Transverse colon (tissue), 4 donors: ENCODE data around the gene CACNA1G. TPM values are rescaled to one million over a fixed set of nuclear protein-coding genes. Genes with fewer than 3 reads are reported as not detected.

Source experiments
- DNase-seq: peaks from one replicate; pipeline ENCODE4 v3.0.0-alpha.2; 2019
- H3K27ac ChIP-seq, 4 donors: fragments of 200-600 bp; sonication (generic); 2 replicates each; pipeline ENCODE4 v1.5.1; 2016 to 2018; ENCODE audit warnings: inconsistent platforms in 4 of 4
- H3K27me3 ChIP-seq: fragments of 200-600 bp; sonication (generic); 2 replicates; pipeline ENCODE4 v1.5.1; 2017; ENCODE audit warnings: inconsistent platforms
- H3K36me3 ChIP-seq, 4 donors: fragments of 200-600 bp; sonication (generic); 2 replicates each; pipeline ENCODE4 v1.5.1; 2017 to 2019; ENCODE audit warnings: inconsistent platforms in 4 of 4
- H3K4me1 ChIP-seq, 4 donors: fragments of 200-600 bp; sonication (generic); 2 replicates each; pipeline ENCODE4 v1.5.1; 2017 to 2020; ENCODE audit warnings: inconsistent platforms in 4 of 4
- H3K4me3 ChIP-seq, 4 donors: fragments of 200-600 bp; sonication (generic); 1 replicate in 1 of 4; 2 replicates in 3 of 4; pipeline versions ENCODE4 v1.5.1 to v1.6.1; 2017 to 2019; ENCODE audit warnings: inconsistent platforms in 4 of 4
- H3K9me3 ChIP-seq, 2 donors: fragments of 200-600 bp; sonication (generic); 2 replicates each; pipeline ENCODE4 v1.5.1; 2017 to 2019; ENCODE audit warnings: inconsistent platforms in 2 of 2
- CTCF ChIP-seq, 5 experiments: fragments of 200-600 bp in 3 of 5; fragments of 450-650 bp in 2 of 5; sonication (generic) in 3 of 5; IDR thresholded peaks; 1 replicate in 2 of 5; 2 replicates in 3 of 5; pipeline ENCODE4 v1.5.1; 2016 to 2017; ENCODE audit warnings: antibody characterized with exemption in 5 of 5, inconsistent platforms in 3 of 5, mild to moderate bottlenecking in 2 of 5, moderate library complexity in 1 of 5
- EP300 ChIP-seq: sonication (generic); formaldehyde crosslinking; IDR thresholded peaks from one replicate; pipeline ENCODE4 v1.6.1; 2017; ENCODE audit warnings: antibody characterized with exemption, low read depth
- POLR2A ChIP-seq: fragments of 450-650 bp; IDR thresholded peaks from one replicate; pipeline ENCODE4 v1.6.1; 2016; ENCODE audit warnings: antibody characterized with exemption, mild to moderate bottlenecking, moderate library complexity
- POLR2AphosphoS5 ChIP-seq, 3 donors: sonication (generic); formaldehyde crosslinking; IDR thresholded peaks; one replicate each; pipeline ENCODE4 v1.6.1; 2016; ENCODE audit warnings: antibody characterized with exemption in 3 of 3
- WGBS, 2 donors: methylation state at CpG; one replicate each; pipeline ENCODE4 v1.1.5; 2018; ENCODE audit warnings: low coverage in 1 of 2; 5-methylcytosine and 5-hydroxymethylcytosine counted together
- in situ Hi-C, 4 donors: fragments of 200-750 bp; cut with MboI; loops; one replicate each; pipeline versions ENCODE4 v1.15.0 to v1.15.1; 2017; ENCODE audit warnings: low sequenced_read_pairs in 3 of 4, low pct_ligation_motif_present in 1 of 4, low pct_unique_long_range_greater_than_20kb in 1 of 4
- intact Hi-C: fragments of 100-400 bp; cut with DNase I; formaldehyde crosslinking; loops from one replicate; pipeline ENCODE4 v1.15.1; 2023; ENCODE audit warnings: low total_unique reads
- total RNA-seq, 4 donors: library from RNA; depleted of rRNA; stranded (reverse); fragments of >200 nt; gene quantifications; one replicate each; pipeline ENCODE4 v1.1.0, GENCODE V29; 2016

CACNA1G gene
- total RNA-seq, 4 donors from 2014 or later, result 0.14 TPM; not detected in 3

GRCh38 chr17:50519141-50519834 is 41.2 kb upstream of the CACNA1G start:
- intact Hi-C loops, result no loop called here

GRCh38 chr17:50520483-50520882 is 40.0 kb upstream of the CACNA1G start:
- TF ChIP-seq POLR2AphosphoS5 (IDR thresholded peaks at IDR 0.05), result no peak
- no peak for TF ChIP-seq CTCF (IDR thresholded peaks at IDR 0.05)
- TF ChIP-seq EP300, result no peak
- no peak for TF ChIP-seq POLR2A
- WGBS, 2 donors, result 73 to 83% methylated on average over 1 to 2 of the region's 2 CpGs
- intact Hi-C loops (no loop called here), in situ Hi-C loops (no loop called here)
- H3K27me3 ChIP-seq, result no peaks in the 10 kb centered on the region
- H3K4me3 ChIP-seq, result no peak overlapping the region
- no peak overlapping the region for H3K27ac ChIP-seq
- no peaks in the 10 kb centered on the region for H3K9me3 ChIP-seq
- H3K4me1 ChIP-seq, result peaks cover 0 to 16% (median 0%) of the 10 kb centered on the region in 4 donors
- no peaks in the 10 kb centered on the region for H3K36me3 ChIP-seq
- DNase-seq, result no peak

More at GRCh38 chr17:50519141-50519834, 41.2 kb upstream of the CACNA1G start:
- no peak for DNase-seq
- no peak for TF ChIP-seq POLR2A
- TF ChIP-seq POLR2AphosphoS5 (IDR thresholded peaks at IDR 0.05), result no peak
- no peak for TF ChIP-seq EP300
- no peak for TF ChIP-seq CTCF (IDR thresholded peaks at IDR 0.05)
- Histone ChIP-seq H3K27ac (peak overlapping the region in 2 of 4 donors; percentile 14 to 22), H3K27me3 (no peaks in the 10 kb centered on the region), H3K4me3 (no peak overlapping the region), H3K36me3 (no peaks in the 10 kb centered on the region), H3K9me3 (no peaks in the 10 kb centered on the region), H3K4me1 (peaks cover 0 to 18% (median 0%) of the 10 kb centered on the region in 4 donors)
- 84 to 91% methylated on average over 5 to 8 of the region's 8 CpGs for WGBS, 2 donors
- in situ Hi-C loops, result no loop called here

DNA sequence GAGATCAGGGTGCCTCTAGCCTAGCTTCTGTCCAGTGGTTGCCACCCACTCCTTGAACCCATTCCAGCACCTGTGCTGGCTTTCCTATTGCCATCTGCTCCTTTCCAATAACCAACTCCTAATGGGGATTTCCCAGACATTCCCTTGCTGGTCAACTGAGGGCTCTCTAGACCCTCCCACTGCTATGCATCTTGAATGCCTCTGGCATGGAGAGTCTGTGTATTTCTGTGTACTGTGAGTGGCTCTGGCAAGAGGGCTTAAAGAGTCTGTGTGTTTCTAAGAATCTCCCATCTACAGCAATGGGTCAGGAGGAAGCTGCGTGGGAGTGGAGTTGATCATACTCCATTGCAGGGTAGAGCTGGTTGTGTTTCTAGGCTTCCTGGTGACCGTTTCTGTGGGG is 39.0 kb upstream of the CACNA1G start:
- H3K27ac ChIP-seq, result no peak overlapping the region
- in situ Hi-C loops, result no loop called here
- H3K9me3 ChIP-seq, result no peaks in the 10 kb centered on the region
- intact Hi-C loops, result no loop called here
- H3K36me3 ChIP-seq, result no peaks in the 10 kb centered on the region
- H3K27me3 ChIP-seq, result no peaks in the 10 kb centered on the region
- no peak for DNase-seq
- peaks cover 0 to 14% (median 0%) of the 10 kb centered on the region in 4 donors for H3K4me1 ChIP-seq
- H3K4me3 ChIP-seq, result no peak overlapping the region
- TF ChIP-seq POLR2A, result no peak
- no peak for TF ChIP-seq EP300
- TF ChIP-seq POLR2AphosphoS5 (IDR thresholded peaks at IDR 0.05), result no peak
- TF ChIP-seq CTCF (IDR thresholded peaks at IDR 0.05), result no peak
- 80% methylated on average over 2 of the region's 2 CpGs; no CpG with 5 or more reads in 1 of the 2 donors for WGBS, 2 donors

DNA sequence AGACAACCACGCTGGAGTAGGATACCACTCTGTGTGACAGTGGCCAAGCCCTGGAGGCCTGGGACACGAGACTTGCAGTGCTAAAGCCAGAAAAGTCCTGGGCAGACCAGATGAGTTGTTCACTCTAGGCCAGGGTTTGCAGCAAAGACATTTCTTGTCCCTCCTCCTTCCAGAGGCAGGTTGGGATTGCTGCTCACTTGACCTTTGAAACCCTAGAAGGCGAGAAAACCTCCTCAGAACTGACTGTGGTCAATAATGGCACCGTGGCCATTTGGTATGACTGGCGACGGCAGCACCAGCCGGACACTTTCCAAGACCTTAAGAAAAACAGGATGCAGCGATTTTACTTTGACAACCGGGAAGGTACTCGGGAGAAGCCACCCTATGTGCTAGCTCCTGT is 37.7 kb upstream of the CACNA1G start:
- no peak overlapping the region for H3K4me3 ChIP-seq
- H3K27ac ChIP-seq, result no peak overlapping the region
- H3K36me3 ChIP-seq, result no peaks in the 10 kb centered on the region
- 92 to 100% methylated on average over 1 to 10 of the region's 10 CpGs for whole genome bisulfite sequencing, 2 donors
- DNase-seq, result no peak
- intact Hi-C loops (no loop called here), in situ Hi-C loops (no loop called here)
- H3K27me3 ChIP-seq, result no peaks in the 10 kb centered on the region
- H3K9me3 ChIP-seq, result no peaks in the 10 kb centered on the region
- peaks cover 0 to 9% (median 0%) of the 10 kb centered on the region in 4 donors for H3K4me1 ChIP-seq
- TF ChIP-seq POLR2AphosphoS5 (IDR thresholded peaks at IDR 0.05), result no peak
- no peak for TF ChIP-seq POLR2A
- TF ChIP-seq CTCF (IDR thresholded peaks at IDR 0.05), result no peak
- no peak for TF ChIP-seq EP300
